HepG2 (cell line): ENCODE results near the gene KRTAP10-5. TPM values are rescaled to one million over a fixed set of nuclear protein-coding genes. Genes with fewer than 3 reads are reported as not detected.

Experiments used
- ATF7 ChIP-seq, 2 experiments: fragments of 450-650 bp in 1 of 2; sonication (generic) in 1 of 2; formaldehyde crosslinking in 1 of 2; IDR thresholded peaks; 2 replicates each; pipeline versions ENCODE4 v1.4.0 to v1.6.1; 2016 to 2020; ENCODE audit warnings: antibody characterized with exemption in 1 of 2, mild to moderate bottlenecking in 1 of 2, missing genetic modification reagents in 1 of 2
- CSRNP2 ChIP-seq: sonication (generic); formaldehyde crosslinking; conservative IDR thresholded peaks from 2 replicates; pipeline ENCODE4 v1.8.0; 2022; ENCODE audit warnings: low read depth, missing genetic modification reagents
- ELF1 ChIP-seq: sonication (generic); formaldehyde crosslinking; IDR thresholded peaks from 2 replicates; pipeline ENCODE4 v1.4.0; 2020; ENCODE audit warnings: missing genetic modification reagents
- FUBP1 ChIP-seq: sonication (generic); formaldehyde crosslinking; IDR thresholded peaks from 2 replicates; pipeline ENCODE4 v1.5.1; 2020; ENCODE audit warnings: missing genetic modification reagents, mild to moderate bottlenecking, borderline replicate concordance
- HDAC1 ChIP-seq: sonication (generic); formaldehyde crosslinking; IDR thresholded peaks from 2 replicates; pipeline ENCODE4 v1.5.1; 2020; ENCODE audit warnings: mild to moderate bottlenecking, missing genetic modification reagents
- MAZ ChIP-seq, 2 experiments: sonication (generic) in 1 of 2; formaldehyde crosslinking in 1 of 2; IDR thresholded peaks; 2 replicates each; pipeline versions ENCODE4 v1.5.0 to v1.6.1; 2012 to 2020; ENCODE audit warnings: low read depth in 2 of 2, mild to moderate bottlenecking in 2 of 2, borderline replicate concordance in 1 of 2, improper control_type of control experiment in 1 of 2, low read length in 1 of 2, missing genetic modification reagents in 1 of 2, moderate library complexity in 1 of 2
- NRL ChIP-seq: sonication (generic); formaldehyde crosslinking; IDR thresholded peaks from 2 replicates; pipeline ENCODE4 v1.5.0; 2020; ENCODE audit warnings: missing genetic modification reagents, mild to moderate bottlenecking, moderate library complexity, borderline replicate concordance
- RXRB ChIP-seq: IDR thresholded peaks from 2 replicates; pipeline ENCODE4 v1.6.1; 2016; ENCODE audit warnings: borderline replicate concordance, missing genetic modification reagents, missing compliant biosample characterization
- THAP11 ChIP-seq: IDR thresholded peaks from 2 replicates; pipeline ENCODE4 v1.6.1; 2016; ENCODE audit warnings: missing biosample characterization, missing genetic modification reagents
- WIZ ChIP-seq: sonication (generic); formaldehyde crosslinking; IDR thresholded peaks from 2 replicates; pipeline ENCODE4 v1.5.1; 2020; ENCODE audit warnings: mild to moderate bottlenecking, missing genetic modification reagents
- ZBTB7A ChIP-seq: sonication (generic); formaldehyde crosslinking; IDR thresholded peaks from 2 replicates; pipeline ENCODE4 v1.8.0; 2022; ENCODE audit warnings: mild to moderate bottlenecking, missing genetic modification reagents
- ZFP36 ChIP-seq: fragments of 150-350 bp; IDR thresholded peaks from 2 replicates; pipeline ENCODE4 v1.6.1; 2018; ENCODE audit warnings: borderline replicate concordance, low read length, low read depth; ENCODE audit not compliant: partially characterized antibody
- ZNF17 ChIP-seq: sonication (generic); formaldehyde crosslinking; IDR thresholded peaks from 2 replicates; pipeline ENCODE4 v1.5.0; 2020; ENCODE audit warnings: mild to moderate bottlenecking, missing genetic modification reagents
- ZNF275 ChIP-seq: sonication (generic); formaldehyde crosslinking; IDR thresholded peaks from 2 replicates; pipeline ENCODE4 v1.8.0; 2022; ENCODE audit warnings: missing genetic modification reagents, mild to moderate bottlenecking, inconsistent platforms, borderline replicate concordance
- ZNF282 ChIP-seq: fragments of 450-650 bp; IDR thresholded peaks from 2 replicates; pipeline ENCODE4 v1.6.1; 2018; ENCODE audit not compliant: partially characterized antibody
- ZNF329 ChIP-seq: sonication (generic); formaldehyde crosslinking; IDR thresholded peaks from 2 replicates; pipeline ENCODE4 v1.9.0; 2021; ENCODE audit warnings: low read depth, mild to moderate bottlenecking, missing genetic modification reagents
- ZNF552 ChIP-seq: sonication (generic); formaldehyde crosslinking; IDR thresholded peaks from 2 replicates; pipeline ENCODE4 v1.9.0; 2022; ENCODE audit warnings: missing genetic modification reagents, mild to moderate bottlenecking, borderline replicate concordance
- ZNF747 ChIP-seq: sonication (generic); formaldehyde crosslinking; IDR thresholded peaks from 2 replicates; pipeline ENCODE4 v1.8.1; 2023; ENCODE audit warnings: missing genetic modification reagents, mild to moderate bottlenecking, borderline replicate concordance
- ZNF75D ChIP-seq: sonication (generic); formaldehyde crosslinking; IDR thresholded peaks from 2 replicates; pipeline ENCODE4 v1.8.1; 2023; ENCODE audit warnings: missing genetic modification reagents, mild to moderate bottlenecking, borderline replicate concordance
- ZNF878 ChIP-seq: sonication (generic); formaldehyde crosslinking; IDR thresholded peaks from 2 replicates; pipeline ENCODE4 v1.8.1; 2023; ENCODE audit warnings: mild to moderate bottlenecking, missing genetic modification reagents, moderate library complexity
- ZNF891 ChIP-seq: sonication (generic); formaldehyde crosslinking; IDR thresholded peaks from 2 replicates; pipeline ENCODE4 v1.5.0; 2020; ENCODE audit warnings: mild to moderate bottlenecking, missing genetic modification reagents
- ZSCAN5A ChIP-seq: sonication (generic); formaldehyde crosslinking; IDR thresholded peaks from 2 replicates; pipeline ENCODE4 v1.8.0; 2022; ENCODE audit warnings: mild to moderate bottlenecking, missing genetic modification reagents, borderline replicate concordance
- polyA plus RNA-seq, 8 experiments: library from polyadenylated mRNA; depleted of rRNA in 3 of 8; stranded (reverse) in 7 of 8; unstranded in 1 of 8; fragments of >200 nt; fragmentation: Illumina TruSeq in 4 of 8; extraction: Trizol in 4 of 8; gene quantifications; 2 replicates each; pipeline versions ENCODE4 v1.2.1 to v1.2.3, GENCODE V29; 2011 to 2016; ENCODE audit warnings: low read depth in 4 of 8, missing spikeins in 1 of 8, mixed read lengths in 1 of 8; ENCODE audit not compliant: insufficient read depth in 1 of 8
- total RNA-seq, 5 experiments: library from RNA; depleted of rRNA; stranded (reverse); fragments of >200 nt; fragmentation: Illumina TruSeq; extraction: Trizol; gene quantifications; 2 replicates each; pipeline ENCODE4 v1.2.3, GENCODE V29; 2016; ENCODE audit warnings: low read depth in 1 of 5

KRTAP10-5 gene
- total and polyA plus RNA-seq, 2 of the 13 experiments (the other 11 are each of a cell fraction or from before 2014, with no cell fraction given) = not detected

- TF ChIP-seq ATF7 (IDR thresholded peaks at IDR 0.05) (no peak), ATF7 (CRISPR knock-in tag; IDR thresholded peaks at IDR 0.05) (no peak), ZNF329 (CRISPR knock-in tag) (no peak), ZNF747 (CRISPR knock-in tag) (peak; percentile 89), RXRB (peak; percentile 84; the same call in 1 of the 2 replicates), HDAC1 (CRISPR knock-in tag) (peak; percentile 90), WIZ (CRISPR knock-in tag) (peak; percentile 83), ZNF891 (CRISPR knock-in tag) (peak; percentile 56; the same call in 1 of the 2 replicates), NRL (CRISPR knock-in tag) (peak; percentile 84; the same call in 1 of the 2 replicates), ZNF552 (no peak), ZNF282 (no peak), ZFP36 (no peak), ELF1 (no peak), ZNF75D (no peak), FUBP1 (CRISPR knock-in tag) (no peak), ZSCAN5A (no peak), MAZ (IDR thresholded peaks at IDR 0.05; ENCODE audit: borderline replicate concordance, low read depth, low read length) (no peak), MAZ (CRISPR knock-in tag; IDR thresholded peaks at IDR 0.05; ENCODE audit: low read depth) (peak; percentile 78), ZBTB7A (peak; percentile 87), THAP11 (peak; percentile 62), CSRNP2 (CRISPR knock-in tag) (no peak), ZNF275 (CRISPR knock-in tag) (no peak), ZNF17 (CRISPR knock-in tag) (no peak), ZNF878 (CRISPR knock-in tag) (peak; percentile 92)
Measured at GRCh38 chr21:44593598-44594405, 13.4 kb upstream of the KRTAP10-5 start (continued).
